ENCODE measurements around the gene PHACTR4. TPM values are rescaled to one million over a fixed set of nuclear protein-coding genes. Genes with fewer than 3 reads are reported as not detected.
A peak's percentile ranks its signal among the peaks of the same experiment; 100 is the strongest.

PHACTR4 gene
- total and polyA plus RNA-seq, 2 of the 13 experiments (the other 11 are each of a cell fraction or from before 2014, with no cell fraction given): 13.9 to 17.1 TPM

DNA sequence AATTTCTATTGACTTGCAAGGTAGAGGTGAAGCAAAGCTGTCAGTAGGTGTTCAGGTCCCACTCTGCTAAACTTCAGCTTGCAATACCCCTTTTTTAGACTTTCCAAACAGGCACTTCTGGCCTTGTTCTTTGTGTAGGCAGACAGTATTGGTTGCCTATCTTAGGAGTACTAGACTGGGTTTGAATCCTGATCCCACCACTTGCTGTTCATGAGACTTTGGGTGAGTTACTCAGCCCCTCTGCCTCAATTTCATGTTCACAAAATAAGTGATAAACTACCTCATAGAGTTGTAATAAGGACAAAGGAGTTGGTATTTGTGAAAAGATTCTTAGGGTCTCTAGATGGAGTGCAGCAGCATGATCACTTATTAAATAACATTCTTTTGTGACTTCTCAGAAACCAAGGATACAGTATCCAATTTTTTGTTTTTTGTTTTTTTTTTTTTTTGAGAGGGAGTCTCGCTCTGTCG, 141.5 kb downstream of the PHACTR4 start (continued):
- TF ChIP-seq, protein P1, sequence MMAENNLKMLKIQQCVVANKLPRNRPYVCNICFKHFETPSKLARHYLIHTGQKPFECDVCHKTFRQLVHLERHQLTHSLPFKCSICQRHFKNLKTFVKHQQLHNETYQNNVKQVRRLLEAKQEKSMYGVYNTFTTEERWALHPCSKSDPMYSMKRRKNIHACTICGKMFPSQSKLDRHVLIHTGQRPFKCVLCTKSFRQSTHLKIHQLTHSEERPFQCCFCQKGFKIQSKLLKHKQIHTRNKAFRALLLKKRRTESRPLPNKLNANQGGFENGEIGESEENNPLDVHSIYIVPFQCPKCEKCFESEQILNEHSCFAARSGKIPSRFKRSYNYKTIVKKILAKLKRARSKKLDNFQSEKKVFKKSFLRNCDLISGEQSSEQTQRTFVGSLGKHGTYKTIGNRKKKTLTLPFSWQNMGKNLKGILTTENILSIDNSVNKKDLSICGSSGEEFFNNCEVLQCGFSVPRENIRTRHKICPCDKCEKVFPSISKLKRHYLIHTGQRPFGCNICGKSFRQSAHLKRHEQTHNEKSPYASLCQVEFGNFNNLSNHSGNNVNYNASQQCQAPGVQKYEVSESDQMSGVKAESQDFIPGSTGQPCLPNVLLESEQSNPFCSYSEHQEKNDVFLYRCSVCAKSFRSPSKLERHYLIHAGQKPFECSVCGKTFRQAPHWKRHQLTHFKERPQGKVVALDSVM (CRISPR knock-in tag; IDR thresholded peaks at IDR 0.05): no peak
- TF ChIP-seq, protein P2, sequence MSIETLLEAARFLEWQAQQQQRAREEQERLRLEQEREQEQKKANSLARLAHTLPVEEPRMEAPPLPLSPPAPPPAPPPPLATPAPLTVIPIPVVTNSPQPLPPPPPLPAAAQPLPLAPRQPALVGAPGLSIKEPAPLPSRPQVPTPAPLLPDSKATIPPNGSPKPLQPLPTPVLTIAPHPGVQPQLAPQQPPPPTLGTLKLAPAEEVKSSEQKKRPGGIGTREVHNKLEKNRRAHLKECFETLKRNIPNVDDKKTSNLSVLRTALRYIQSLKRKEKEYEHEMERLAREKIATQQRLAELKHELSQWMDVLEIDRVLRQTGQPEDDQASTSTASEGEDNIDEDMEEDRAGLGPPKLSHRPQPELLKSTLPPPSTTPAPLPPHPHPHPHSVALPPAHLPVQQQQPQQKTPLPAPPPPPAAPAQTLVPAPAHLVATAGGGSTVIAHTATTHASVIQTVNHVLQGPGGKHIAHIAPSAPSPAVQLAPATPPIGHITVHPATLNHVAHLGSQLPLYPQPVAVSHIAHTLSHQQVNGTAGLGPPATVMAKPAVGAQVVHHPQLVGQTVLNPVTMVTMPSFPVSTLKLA (IDR thresholded peaks at IDR 0.05): no peak
- no peak for TF ChIP-seq PTBP1 (IDR thresholded peaks at IDR 0.05; ENCODE audit: low read depth, low read length, poor library complexity, severe bottlenecking)
- TF ChIP-seq SNRNP70 (IDR thresholded peaks at IDR 0.05; ENCODE audit: low read depth, low read length): no peak
- TF ChIP-seq MTF2 (CRISPR knock-in tag; IDR thresholded peaks at IDR 0.05; ENCODE audit: borderline replicate concordance): no peak
- no peak for TF ChIP-seq PAX8 (CRISPR knock-in tag; IDR thresholded peaks at IDR 0.05; ENCODE audit: borderline replicate concordance)
- TF ChIP-seq BRD4 (CRISPR knock-in tag; IDR thresholded peaks at IDR 0.05): no peak
- no peak; the same call in 1 of the 2 replicates for TF ChIP-seq FOSL2 (CRISPR knock-in tag; IDR thresholded peaks at IDR 0.05)
- TF ChIP-seq RORA (CRISPR knock-in tag; IDR thresholded peaks at IDR 0.05): no peak
- TF ChIP-seq ZNF263 (CRISPR knock-in tag; IDR thresholded peaks at IDR 0.05): no peak
- no peak for TF ChIP-seq RFX5 (IDR thresholded peaks at IDR 0.05; ENCODE audit: low read depth, low read length)
- no peak for TF ChIP-seq BRCA1 (CRISPR knock-in tag; IDR thresholded peaks at IDR 0.05)
- TF ChIP-seq, protein P3, sequence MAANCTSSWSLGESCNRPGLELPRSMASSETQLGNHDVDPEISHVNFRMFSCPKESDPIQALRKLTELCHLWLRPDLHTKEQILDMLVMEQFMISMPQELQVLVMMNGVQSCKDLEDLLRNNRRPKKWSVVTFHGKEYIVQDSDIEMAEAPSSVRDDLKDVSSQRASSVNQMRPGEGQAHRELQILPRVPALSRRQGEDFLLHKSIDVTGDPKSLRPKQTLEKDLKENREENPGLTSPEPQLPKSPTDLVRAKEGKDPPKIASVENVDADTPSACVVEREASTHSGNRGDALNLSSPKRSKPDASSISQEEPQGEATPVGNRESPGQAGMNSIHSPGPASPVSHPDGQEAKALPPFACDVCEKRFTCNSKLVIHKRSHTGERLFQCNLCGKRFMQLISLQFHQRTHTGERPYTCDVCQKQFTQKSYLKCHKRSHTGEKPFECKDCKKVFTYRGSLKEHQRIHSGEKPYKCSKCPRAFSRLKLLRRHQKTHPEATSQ (CRISPR knock-in tag; IDR thresholded peaks at IDR 0.05; ENCODE audit: borderline replicate concordance): no peak
- no peak for TF ChIP-seq ZKSCAN8 (CRISPR knock-in tag; IDR thresholded peaks at IDR 0.05; ENCODE audit: borderline replicate concordance)
- no peak for TF ChIP-seq ZSCAN22 (CRISPR knock-in tag; IDR thresholded peaks at IDR 0.05)
- TF ChIP-seq NFYB (CRISPR knock-in tag; IDR thresholded peaks at IDR 0.05): no peak
- TF ChIP-seq TAF1 (CRISPR knock-in tag; IDR thresholded peaks at IDR 0.05): no peak
- TF ChIP-seq KDM5B (CRISPR knock-in tag; IDR thresholded peaks at IDR 0.05; ENCODE audit: borderline replicate concordance): no peak
- TF ChIP-seq, protein P4, sequence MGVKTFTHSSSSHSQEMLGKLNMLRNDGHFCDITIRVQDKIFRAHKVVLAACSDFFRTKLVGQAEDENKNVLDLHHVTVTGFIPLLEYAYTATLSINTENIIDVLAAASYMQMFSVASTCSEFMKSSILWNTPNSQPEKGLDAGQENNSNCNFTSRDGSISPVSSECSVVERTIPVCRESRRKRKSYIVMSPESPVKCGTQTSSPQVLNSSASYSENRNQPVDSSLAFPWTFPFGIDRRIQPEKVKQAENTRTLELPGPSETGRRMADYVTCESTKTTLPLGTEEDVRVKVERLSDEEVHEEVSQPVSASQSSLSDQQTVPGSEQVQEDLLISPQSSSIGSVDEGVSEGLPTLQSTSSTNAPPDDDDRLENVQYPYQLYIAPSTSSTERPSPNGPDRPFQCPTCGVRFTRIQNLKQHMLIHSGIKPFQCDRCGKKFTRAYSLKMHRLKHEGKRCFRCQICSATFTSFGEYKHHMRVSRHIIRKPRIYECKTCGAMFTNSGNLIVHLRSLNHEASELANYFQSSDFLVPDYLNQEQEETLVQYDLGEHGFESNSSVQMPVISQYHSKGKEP (CRISPR knock-in tag; IDR thresholded peaks at IDR 0.05): no peak
- TF ChIP-seq POLR2AphosphoS2 (IDR thresholded peaks at IDR 0.05; ENCODE audit: low read depth, low read length): peak; percentile 96
- TF ChIP-seq, protein P5, sequence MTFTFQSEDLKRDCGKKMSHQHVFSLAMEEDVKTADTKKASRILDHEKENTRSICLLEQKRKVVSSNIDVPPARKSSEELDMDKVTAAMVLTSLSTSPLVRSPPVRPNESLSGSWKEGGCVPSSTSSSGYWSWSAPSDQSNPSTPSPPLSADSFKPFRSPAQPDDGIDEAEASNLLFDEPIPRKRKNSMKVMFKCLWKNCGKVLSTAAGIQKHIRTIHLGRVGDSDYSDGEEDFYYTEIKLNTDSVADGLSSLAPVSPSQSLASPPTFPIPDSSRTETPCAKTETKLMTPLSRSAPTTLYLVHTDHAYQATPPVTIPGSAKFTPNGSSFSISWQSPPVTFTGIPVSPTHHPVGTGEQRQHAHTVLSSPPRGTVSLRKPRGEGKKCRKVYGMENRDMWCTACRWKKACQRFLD (CRISPR knock-in tag; IDR thresholded peaks at IDR 0.05; ENCODE audit: borderline replicate concordance): no peak
- TF ChIP-seq GATA4 (IDR thresholded peaks at IDR 0.05; ENCODE audit: borderline replicate concordance, low read depth): peak; percentile 43; the same call in 1 of the 2 replicates
- TF ChIP-seq ZSCAN21 (CRISPR knock-in tag; IDR thresholded peaks at IDR 0.05; ENCODE audit: borderline replicate concordance): no peak
- no peak for TF ChIP-seq SMC3 (IDR thresholded peaks at IDR 0.05; ENCODE audit: low read length)
- no peak for TF ChIP-seq ISX (CRISPR knock-in tag; conservative IDR thresholded peaks at IDR 0.05)
